Measurements from ENCODE around the gene AASDHPPT.

Gene AASDHPPT

GRCh38 chr11:106086850-106087249, 9.4 kb downstream of the AASDHPPT start:
- DNase-seq = no peak

- DNase-seq = peak; percentile 54
Measured at GRCh38 chr11:106087815-106088435, 10.5 kb downstream of the AASDHPPT start.

GRCh38 chr11:106088896-106089295, 11.4 kb downstream of the AASDHPPT start:
- DNase-seq = no peak

- no peak for DNase-seq
Measured at GRCh38 chr11:106091480-106092123, 14.1 kb downstream of the AASDHPPT start.

- no peak for DNase-seq
Measured at GRCh38 chr11:106092446-106092845, 15.0 kb downstream of the AASDHPPT start.

GRCh38 chr11:106098893-106099553, 21.6 kb downstream of the AASDHPPT start:
- no peak for DNase-seq

- DNase-seq = no peak
Measured at GRCh38 chr11:106101370-106101769, 23.9 kb downstream of the AASDHPPT start.

- DNase-seq = no peak
Measured at GRCh38 chr11:106101819-106102218, 24.4 kb downstream of the AASDHPPT start.

GRCh38 chr11:106105986-106106385, 28.5 kb downstream of the AASDHPPT start:
- DNase-seq = no peak

GRCh38 chr11:106121570-106122320, 44.3 kb downstream of the AASDHPPT start:
- DNase-seq = no peak

GRCh38 chr11:106127604-106128003, 50.1 kb downstream of the AASDHPPT start:
- DNase-seq = no peak

GRCh38 chr11:106128740-106129139, 51.3 kb downstream of the AASDHPPT start:
- DNase-seq = no peak

- DNase-seq = no peak
Measured at GRCh38 chr11:106131998-106132397, 54.5 kb downstream of the AASDHPPT start.

- DNase-seq = no peak
Measured at GRCh38 chr11:106132582-106133354, 55.3 kb downstream of the AASDHPPT start.

GRCh38 chr11:106133529-106133928, 56.1 kb downstream of the AASDHPPT start:
- DNase-seq = no peak

GRCh38 chr11:106137061-106137460, 59.6 kb downstream of the AASDHPPT start:
- DNase-seq = no peak

- DNase-seq = no peak
Measured at GRCh38 chr11:106137758-106138157, 60.3 kb downstream of the AASDHPPT start.

Measured in NCI-H82 (cell line).